Measurements from ENCODE around the gene FOXO3B.
A peak's percentile ranks its signal among the peaks of the same experiment; 100 is the strongest.
"Not testable (repeated sequence)": the region's sequence is repeated elsewhere in the genome, so short reads cannot be mapped to it uniquely, and the experiment has no call there.

The FOXO3B gene

DNA sequence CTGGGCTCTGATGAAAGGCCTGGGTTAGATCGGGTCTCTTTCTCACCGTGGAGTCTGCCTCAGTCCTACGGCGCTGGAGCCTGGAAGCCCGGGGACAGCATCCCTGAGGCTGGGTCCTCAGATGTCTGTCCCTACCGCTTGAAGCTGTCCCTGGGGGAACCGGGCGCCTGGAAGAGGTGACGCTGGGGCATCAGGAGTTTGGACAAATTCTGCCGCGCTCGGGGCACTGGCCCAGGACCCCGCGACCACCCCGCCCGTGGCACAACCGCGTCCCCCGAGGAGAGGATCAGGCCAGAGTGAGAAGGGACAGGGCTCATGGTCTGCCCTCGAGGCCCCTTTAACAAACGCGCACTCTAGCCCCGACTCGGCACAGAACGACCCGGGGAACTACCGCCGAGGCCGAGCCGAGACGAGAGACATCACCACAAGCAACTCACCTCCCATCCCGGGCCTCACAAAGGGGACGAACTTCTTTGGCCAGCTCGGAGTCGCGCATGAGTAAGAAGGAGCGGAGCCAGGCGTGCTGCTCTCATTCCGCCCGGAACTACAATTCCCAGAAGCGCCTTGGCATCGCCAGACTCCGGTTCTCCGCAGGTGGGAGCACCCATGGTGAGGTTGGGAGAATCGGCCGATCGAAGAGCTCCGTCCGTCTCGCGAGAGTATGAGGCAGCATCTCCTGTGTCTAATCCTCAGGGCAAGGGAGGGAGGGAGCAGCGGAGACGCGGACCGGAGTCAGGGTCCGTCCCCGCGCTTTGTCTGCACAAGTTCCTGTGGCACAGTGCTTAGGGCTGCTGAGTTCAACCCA lies at the start of gene FOXO3B:
Gene FOXO3B, minus strand, starts transcription at position 548 of the 805 bp plus-strand sequence. CDS start 663 bp downstream, outside the sequence.
- H3K4me1 Mint-ChIP-seq, result not testable (repeated sequence)
- H3K27ac Mint-ChIP-seq, result peak within 1 kb of the TSS; percentile 88 to 95 (median 93)

DNA sequence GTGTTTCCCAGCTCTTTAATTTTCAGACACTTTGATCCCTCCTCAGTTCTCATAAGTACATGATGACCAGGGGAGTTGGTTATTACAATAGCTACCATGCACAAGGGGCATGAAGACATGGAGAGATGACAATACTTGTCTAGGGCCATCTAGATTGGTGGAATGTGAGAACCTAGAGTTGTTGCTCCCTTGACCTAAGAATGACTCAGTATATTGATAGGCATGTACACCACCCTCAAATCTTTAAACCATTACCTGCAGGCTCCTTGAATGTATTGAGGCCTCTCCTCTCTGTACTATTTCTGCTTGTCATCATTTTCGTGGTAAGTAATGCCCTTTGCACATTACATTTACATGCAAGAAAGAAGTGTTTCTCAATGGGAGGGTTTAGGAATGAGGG lies 41.4 kb upstream of the FOXO3B start:
- H3K27me3 Mint-ChIP-seq (ENCODE audit: low read depth); H3K9me3 Mint-ChIP-seq; H3K36me3 Mint-ChIP-seq (ENCODE audit: low read depth); H3K27ac Mint-ChIP-seq; H3K4me3 Mint-ChIP-seq: not testable (repeated sequence)
- peaks cover 11% of the 10 kb centered on the region for H3K4me1 Mint-ChIP-seq

More for the DNA sequence above, at the start of gene FOXO3B:
- Mint-ChIP-seq H3K36me3 (ENCODE audit: low read depth) (peaks cover 37% of the 10 kb centered on the region), H3K9me3 (peaks cover 11% of the 10 kb centered on the region), H3K4me3 (peak within 1 kb of the TSS; percentile 88 to 94 (median 89))
- H3K27me3 Mint-ChIP-seq (ENCODE audit: low read depth), result not testable (repeated sequence)

DNA sequence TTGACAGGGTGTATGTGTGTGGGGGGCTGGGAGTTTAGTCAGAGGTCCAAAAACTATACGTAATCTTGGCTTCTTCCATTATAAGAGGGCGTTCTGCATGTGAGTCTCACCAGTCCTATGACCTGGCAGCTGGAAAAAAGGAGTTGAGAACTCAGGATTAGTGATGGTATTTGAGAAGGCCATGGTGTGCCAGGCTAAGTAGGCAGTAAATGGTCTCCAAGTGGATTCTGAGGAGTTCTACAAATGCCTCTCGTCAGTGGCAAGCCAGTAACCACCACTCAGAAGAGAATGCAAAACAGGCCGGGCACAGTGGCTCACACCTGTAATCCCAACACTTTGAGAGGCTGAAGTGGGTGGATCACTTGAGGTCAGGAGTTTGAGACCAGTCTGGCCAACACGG lies 40.5 kb upstream of the FOXO3B start:
- H3K4me3 Mint-ChIP-seq; H3K27me3 Mint-ChIP-seq (ENCODE audit: low read depth); H3K9me3 Mint-ChIP-seq; H3K36me3 Mint-ChIP-seq (ENCODE audit: low read depth); H3K27ac Mint-ChIP-seq: not testable (repeated sequence)
- H3K4me1 Mint-ChIP-seq, result peaks cover 11% of the 10 kb centered on the region

DNA sequence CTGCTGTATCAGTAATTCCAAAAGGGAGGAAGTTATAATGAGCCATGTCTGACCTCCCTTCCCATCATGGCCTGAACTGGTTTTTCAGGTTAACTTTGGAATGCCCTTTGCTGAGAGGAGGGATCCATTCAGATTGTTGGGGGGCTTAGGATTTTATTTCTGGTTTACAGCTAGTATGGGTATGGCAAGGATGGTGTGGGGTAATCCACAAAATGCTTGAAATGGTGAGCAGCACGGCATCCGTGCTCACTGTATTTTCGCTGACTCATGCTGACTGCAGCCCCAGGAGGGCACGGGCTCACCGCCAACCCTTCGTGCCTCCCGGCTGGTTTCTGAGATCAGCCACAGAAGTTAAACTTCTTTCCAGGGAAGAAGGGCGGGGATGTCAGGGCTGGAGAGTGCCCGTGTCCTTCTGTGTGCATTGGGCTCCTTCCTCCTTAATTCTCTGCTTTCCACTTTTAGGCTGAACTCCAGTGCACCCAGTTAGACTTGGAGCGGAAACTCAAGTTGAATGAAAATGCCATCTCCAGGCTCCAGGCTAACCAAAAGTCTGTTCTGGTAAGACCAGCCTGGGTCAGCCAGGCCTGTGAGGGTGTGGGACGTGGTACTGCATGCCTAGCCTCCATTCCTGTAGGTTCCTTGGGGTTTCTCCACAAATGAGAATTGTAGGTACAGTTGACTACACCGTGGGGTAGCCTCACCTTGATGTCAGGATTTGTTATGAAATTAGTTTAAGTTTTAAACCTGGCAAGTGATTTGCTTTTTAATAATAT lies 39.8 kb upstream of the FOXO3B start:
- not testable (repeated sequence) for H3K27ac Mint-ChIP-seq; H3K9me3 Mint-ChIP-seq; H3K4me3 Mint-ChIP-seq; H3K36me3 Mint-ChIP-seq (ENCODE audit: low read depth); H3K27me3 Mint-ChIP-seq (ENCODE audit: low read depth)
- H3K4me1 Mint-ChIP-seq, result peaks cover 11% of the 10 kb centered on the region

DNA sequence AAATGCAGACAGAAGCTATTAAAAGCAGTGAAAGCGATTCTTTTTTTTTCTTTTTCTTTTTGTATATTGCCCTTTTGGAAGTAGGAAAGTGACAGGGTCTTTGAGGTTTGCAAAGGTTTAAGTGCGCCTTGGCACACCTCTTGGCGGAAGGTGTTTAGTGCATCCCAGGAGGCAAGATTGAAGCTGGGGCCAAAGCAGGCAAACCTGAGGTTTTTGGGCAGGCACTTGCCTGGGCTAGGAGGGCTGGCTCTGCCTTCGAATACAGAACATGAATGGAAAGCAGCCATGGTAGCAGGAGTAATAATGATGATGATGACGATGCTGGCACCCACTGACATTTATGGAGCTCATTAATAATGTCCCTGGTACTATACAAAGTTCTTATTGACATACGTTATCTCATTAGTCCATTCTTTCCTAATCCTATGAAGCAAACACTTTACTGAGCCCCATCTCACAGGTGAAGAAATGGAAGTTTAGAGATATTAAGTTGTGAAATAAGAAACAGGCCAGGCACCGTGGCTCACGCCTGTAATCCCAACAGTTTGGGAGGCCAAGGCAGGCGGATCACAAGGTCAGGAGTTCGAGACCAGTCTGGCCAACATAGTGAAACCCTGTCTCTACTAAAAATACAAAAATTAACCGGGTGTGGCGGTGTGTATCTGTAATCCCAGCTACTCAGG lies 37.5 kb upstream of the FOXO3B start:
- H3K27me3 Mint-ChIP-seq (ENCODE audit: low read depth); H3K9me3 Mint-ChIP-seq; H3K36me3 Mint-ChIP-seq (ENCODE audit: low read depth): not testable (repeated sequence)
- Mint-ChIP-seq H3K27ac (peak overlapping the region; percentile 67 to 76 (median 70)), H3K4me1 (peaks cover 11% of the 10 kb centered on the region), H3K4me3 (peak overlapping the region in 1 of 3 experiments; percentile 36)

DNA sequence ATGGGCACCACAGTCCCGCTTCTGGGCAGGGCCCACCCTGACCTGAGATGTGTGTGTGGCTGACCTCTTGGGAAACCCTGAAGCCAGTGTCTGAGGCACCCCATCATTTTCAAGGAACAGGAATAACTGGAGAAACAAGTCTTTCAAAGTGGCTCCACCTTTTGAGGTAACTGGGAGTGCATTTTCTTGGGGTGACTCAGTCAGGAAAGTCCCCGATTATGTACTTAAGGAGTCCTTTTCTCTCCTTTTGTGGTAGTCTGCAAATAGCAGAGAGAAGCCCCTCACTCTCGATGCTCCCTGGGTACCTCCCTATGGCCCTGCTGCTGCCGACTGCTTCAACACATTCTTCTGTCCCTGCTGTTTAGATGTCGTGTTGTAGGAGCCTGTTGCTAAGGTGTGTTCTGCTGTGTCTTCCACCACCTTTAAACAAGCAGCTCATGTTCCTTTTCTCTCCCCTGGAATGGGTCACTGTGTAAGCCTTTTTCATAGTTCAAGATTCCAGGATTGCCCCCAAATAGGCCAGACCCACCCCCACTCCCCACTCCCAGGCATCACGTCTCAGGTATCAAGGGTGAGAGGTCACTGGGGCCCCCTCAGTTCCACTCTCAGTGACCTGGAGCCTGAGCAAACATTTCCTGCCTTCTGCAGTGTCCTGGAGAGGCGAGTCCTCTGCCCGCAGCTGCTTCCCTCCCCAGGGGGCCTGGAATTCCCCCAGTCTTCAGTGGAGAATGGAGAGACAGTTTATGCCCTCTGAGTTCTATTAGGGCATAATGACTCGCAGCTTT lies 36.7 kb upstream of the FOXO3B start:
- not testable (repeated sequence) for H3K9me3 Mint-ChIP-seq; H3K27me3 Mint-ChIP-seq (ENCODE audit: low read depth); H3K36me3 Mint-ChIP-seq (ENCODE audit: low read depth)
- H3K4me3 Mint-ChIP-seq, result peak overlapping the region in 1 of 3 experiments; percentile 36
- H3K27ac Mint-ChIP-seq, result peak overlapping the region; percentile 67 to 76 (median 70)
- peaks cover 11% of the 10 kb centered on the region for H3K4me1 Mint-ChIP-seq

DNA sequence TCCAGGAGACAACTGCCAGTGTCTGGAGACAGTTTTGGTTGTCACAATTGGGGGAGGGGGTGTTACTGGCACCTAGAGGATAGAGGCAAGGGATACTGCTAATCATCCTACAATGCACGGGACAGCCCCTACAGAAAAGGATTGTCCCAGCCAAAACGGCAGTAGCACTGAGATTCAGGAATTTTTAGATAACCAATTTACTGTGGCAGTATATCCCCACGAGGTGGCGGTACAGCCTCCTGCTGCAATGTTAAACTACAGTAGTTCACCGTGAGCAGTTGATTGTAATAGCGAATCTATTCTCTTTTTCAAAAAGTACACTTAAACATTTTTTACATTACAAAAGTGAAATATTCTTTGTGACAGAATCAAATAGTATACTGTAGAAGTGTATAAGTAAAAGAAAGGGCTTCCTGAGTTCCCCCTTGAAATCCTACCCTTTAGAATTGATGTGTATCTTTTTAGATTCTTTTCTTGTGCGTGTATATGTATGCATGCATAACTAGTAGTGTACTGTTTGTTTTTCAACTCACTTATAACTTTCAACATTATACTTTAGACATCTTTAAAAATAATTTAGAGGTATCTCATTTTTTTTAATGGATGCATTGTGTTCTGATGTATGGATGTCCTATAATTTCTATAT lies 30.4 kb upstream of the FOXO3B start:
- not testable (repeated sequence) for H3K4me3 Mint-ChIP-seq

DNA sequence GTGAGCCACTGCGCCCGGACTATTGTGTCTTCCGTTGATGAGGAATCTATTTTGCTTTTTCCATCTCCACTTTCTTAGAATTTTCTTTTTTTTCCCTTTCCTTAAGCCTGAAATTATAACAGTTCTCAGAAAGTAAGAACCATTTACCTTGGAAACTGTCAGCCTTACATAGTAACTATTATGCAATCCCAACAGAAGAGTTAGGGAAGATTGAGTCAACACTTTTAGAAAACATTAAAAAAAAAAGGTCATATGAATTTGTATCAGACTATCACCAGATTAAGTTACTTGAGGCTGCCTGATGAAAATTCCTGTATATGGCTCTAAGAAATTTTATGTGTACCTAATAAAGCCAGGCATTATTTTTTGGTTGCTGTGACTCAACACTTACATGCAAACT lies 26.1 kb upstream of the FOXO3B start:
- H3K4me3 Mint-ChIP-seq; H3K9me3 Mint-ChIP-seq; H3K27ac Mint-ChIP-seq; H3K4me1 Mint-ChIP-seq; H3K27me3 Mint-ChIP-seq (ENCODE audit: low read depth): not testable (repeated sequence)
- H3K36me3 Mint-ChIP-seq (ENCODE audit: low read depth), result peaks cover 20% of the 10 kb centered on the region

More for the DNA sequence above, 30.4 kb upstream of the FOXO3B start:
- H3K36me3 Mint-ChIP-seq (ENCODE audit: low read depth); H3K9me3 Mint-ChIP-seq; H3K27me3 Mint-ChIP-seq (ENCODE audit: low read depth); H3K4me1 Mint-ChIP-seq; H3K27ac Mint-ChIP-seq: not testable (repeated sequence)
- TF ChIP-seq, protein P1, sequence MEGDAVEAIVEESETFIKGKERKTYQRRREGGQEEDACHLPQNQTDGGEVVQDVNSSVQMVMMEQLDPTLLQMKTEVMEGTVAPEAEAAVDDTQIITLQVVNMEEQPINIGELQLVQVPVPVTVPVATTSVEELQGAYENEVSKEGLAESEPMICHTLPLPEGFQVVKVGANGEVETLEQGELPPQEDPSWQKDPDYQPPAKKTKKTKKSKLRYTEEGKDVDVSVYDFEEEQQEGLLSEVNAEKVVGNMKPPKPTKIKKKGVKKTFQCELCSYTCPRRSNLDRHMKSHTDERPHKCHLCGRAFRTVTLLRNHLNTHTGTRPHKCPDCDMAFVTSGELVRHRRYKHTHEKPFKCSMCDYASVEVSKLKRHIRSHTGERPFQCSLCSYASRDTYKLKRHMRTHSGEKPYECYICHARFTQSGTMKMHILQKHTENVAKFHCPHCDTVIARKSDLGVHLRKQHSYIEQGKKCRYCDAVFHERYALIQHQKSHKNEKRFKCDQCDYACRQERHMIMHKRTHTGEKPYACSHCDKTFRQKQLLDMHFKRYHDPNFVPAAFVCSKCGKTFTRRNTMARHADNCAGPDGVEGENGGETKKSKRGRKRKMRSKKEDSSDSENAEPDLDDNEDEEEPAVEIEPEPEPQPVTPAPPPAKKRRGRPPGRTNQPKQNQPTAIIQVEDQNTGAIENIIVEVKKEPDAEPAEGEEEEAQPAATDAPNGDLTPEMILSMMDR (IDR thresholded peaks at IDR 0.05; ENCODE audit: unreplicated experiment in 3 of 3), result peak; percentile 51 to 63 (median 60)

DNA sequence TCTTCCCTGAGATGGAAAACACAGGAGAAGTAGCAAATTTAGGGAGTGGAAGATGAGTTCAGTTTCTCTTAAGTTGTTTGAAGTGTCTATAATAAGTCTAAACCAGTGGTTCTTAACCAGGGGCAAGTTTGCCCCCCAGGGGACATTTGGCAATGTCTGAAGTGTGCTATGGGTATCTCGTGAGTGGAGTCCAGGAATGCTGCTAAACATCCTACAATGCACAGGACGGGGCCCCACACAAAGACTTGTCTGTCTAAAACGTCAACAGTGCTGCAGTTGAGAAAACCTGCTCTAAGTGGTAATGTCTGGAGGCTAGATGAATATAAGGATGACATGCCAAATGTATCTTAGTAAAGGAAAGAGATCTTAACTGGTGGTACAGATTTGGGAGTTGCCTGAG lies 23.8 kb upstream of the FOXO3B start:
- not testable (repeated sequence) for H3K27ac Mint-ChIP-seq; H3K27me3 Mint-ChIP-seq (ENCODE audit: low read depth); H3K9me3 Mint-ChIP-seq; H3K4me3 Mint-ChIP-seq; H3K4me1 Mint-ChIP-seq
- H3K36me3 Mint-ChIP-seq (ENCODE audit: low read depth), result peaks cover 20% of the 10 kb centered on the region

DNA sequence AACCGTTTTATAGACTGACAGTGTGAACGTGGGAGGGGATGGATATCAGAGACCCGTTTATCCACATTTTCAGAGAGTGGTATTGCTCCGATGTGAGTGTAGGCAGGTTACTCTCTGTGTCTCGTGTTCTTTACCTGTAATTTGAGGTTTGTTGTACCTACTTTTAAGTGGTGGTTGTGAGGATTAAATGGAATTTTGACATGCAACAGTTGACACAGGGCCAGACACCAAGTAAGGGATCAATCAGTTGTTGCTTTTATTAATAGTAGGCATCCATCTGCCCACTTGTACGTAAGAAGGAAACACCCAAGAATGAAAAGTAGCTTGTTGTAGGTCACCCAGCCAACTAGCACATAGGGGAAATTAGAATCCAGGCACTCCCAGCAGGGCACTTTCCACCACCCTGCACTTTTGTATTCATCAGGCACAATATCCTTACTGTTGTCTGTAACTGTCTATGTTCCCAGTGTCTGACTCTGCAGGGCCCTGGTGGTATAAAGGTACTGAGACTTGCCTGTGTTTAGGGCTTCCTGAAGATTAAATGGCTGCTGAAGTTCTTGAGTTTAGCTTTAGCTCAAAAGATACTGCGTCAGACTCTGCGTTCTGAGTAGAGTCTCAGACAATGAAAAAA lies 16.5 kb upstream of the FOXO3B start:
- not testable (repeated sequence) for H3K9me3 Mint-ChIP-seq; H3K27me3 Mint-ChIP-seq (ENCODE audit: low read depth); H3K36me3 Mint-ChIP-seq (ENCODE audit: low read depth)
- Mint-ChIP-seq H3K27ac (peak overlapping the region in 2 of 3 experiments; percentile 83 to 91), H3K4me1 (peaks cover 20% of the 10 kb centered on the region), H3K4me3 (peak overlapping the region; percentile 93 to 95 (median 94))

DNA sequence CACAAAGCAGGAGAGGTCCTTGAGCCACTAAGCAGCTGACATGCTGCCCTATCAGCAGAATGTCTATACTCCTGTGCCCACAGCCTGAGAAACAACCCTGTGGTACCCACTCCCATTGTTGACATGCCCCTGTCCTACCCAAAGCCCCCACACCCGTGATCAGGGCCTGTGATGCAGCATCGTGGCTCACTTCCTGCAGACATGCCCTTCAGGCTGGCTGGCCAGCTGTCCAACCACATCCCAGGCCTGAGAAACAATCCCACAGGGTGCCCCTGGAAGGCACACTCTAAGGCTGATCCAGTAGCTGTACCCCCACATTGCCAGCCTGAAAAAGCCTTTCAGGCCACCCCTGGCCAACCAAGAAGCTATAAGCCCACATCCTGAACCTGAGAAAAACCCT lies 13.0 kb upstream of the FOXO3B start:
- Mint-ChIP-seq H3K4me3 (peak overlapping the region in 2 of 3 experiments; percentile 15 to 78), H3K4me1 (peaks cover 20% of the 10 kb centered on the region)
- H3K27ac Mint-ChIP-seq; H3K27me3 Mint-ChIP-seq (ENCODE audit: low read depth); H3K9me3 Mint-ChIP-seq; H3K36me3 Mint-ChIP-seq (ENCODE audit: low read depth): not testable (repeated sequence)

DNA sequence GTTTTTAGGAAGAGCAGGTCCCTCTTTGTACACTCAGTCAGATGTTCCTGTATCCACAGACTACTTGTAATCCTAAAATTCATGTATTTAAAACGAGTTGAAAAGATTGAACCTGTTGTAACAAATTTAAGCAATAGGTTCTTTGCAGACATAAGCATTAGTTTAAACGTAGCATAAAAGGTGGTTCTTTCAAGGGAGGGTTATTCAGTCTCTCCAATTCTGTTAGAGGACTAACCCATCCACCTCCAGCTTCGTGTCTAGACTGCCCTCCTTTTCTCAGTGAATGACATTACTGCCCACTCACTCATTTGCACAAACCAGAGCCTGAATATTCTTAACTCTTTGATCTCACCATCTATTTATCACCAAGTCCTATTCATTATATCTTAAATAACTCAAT lies 554 bp upstream of the FOXO3B start:
- H3K9me3 Mint-ChIP-seq; H3K4me1 Mint-ChIP-seq; H3K27me3 Mint-ChIP-seq (ENCODE audit: low read depth): not testable (repeated sequence)
- peak overlapping the region; percentile 88 to 94 (median 89) for H3K4me3 Mint-ChIP-seq
- peaks cover 32% of the 10 kb centered on the region for H3K36me3 Mint-ChIP-seq (ENCODE audit: low read depth)
- H3K27ac Mint-ChIP-seq, result peak overlapping the region; percentile 88 to 95 (median 93)
